ENCODE measurements around the gene ZNF77. TPM values are rescaled to one million over a fixed set of nuclear protein-coding genes. Genes with fewer than 3 reads are reported as not detected.
"Not testable (repeated sequence)": the region's sequence is repeated elsewhere in the genome, so short reads cannot be mapped to it uniquely, and the experiment has no call there.

Gene ZNF77
- total and polyA plus RNA-seq, 9 donors, result 3.0 to 7.4 (median 5.2) TPM

- H3K27ac ChIP-seq, result no peak overlapping the region
- intact Hi-C loops (cut with DNase I), result no loop called here
- 71 to 73% (median 73%) methylated on average over 8 of the region's 8 CpGs for WGBS, 3 donors
- H3K27me3 ChIP-seq, result no peaks in the 10 kb centered on the region
- no peak for DNase-seq
- no peaks in the 10 kb centered on the region for H3K9me3 ChIP-seq
- no peaks in the 10 kb centered on the region for H3K36me3 ChIP-seq
- H3K4me1 ChIP-seq (ENCODE audit: insufficient read depth), result peaks cover 3% of the 10 kb centered on the region
- TF ChIP-seq POLR2A (IDR thresholded peaks at IDR 0.05), result no peak
- no peak overlapping the region for H3K4me3 ChIP-seq
These were observed 48.1 kb downstream of the ZNF77 start for GRCh38 chr19:2896694-2897093.

- H3K9me3 ChIP-seq; intact Hi-C loops (cut with DNase I); DNase-seq; H3K36me3 ChIP-seq; H3K4me1 ChIP-seq (ENCODE audit: insufficient read depth); H3K27me3 ChIP-seq; H3K27ac ChIP-seq; H3K4me3 ChIP-seq: not testable (repeated sequence)
- 77 to 78% (median 77%) methylated on average over 8 of the region's 8 CpGs for WGBS, 3 donors
These were observed 54.2 kb downstream of the ZNF77 start for GRCh38 chr19:2890531-2890930.

GRCh38 chr19:2888731-2889224, 56.0 kb downstream of the ZNF77 start:
- 46 to 80% (median 68%) methylated on average over 36 to 37 of the region's 37 CpGs for WGBS, 3 donors
- no peaks in the 10 kb centered on the region for H3K9me3 ChIP-seq
- H3K36me3 ChIP-seq, result no peaks in the 10 kb centered on the region
- DNase-seq, result peak in 3 of 5 donors; percentile 62 to 66 (median 65)
- intact Hi-C loops (cut with DNase I), result no loop called here
- no peak overlapping the region for H3K4me3 ChIP-seq
- TF ChIP-seq EP300 (IDR thresholded peaks at IDR 0.05) (no peak), POLR2A (IDR thresholded peaks at IDR 0.05) (no peak), CTCF (IDR thresholded peaks at IDR 0.05) (no peak)
- no peaks in the 10 kb centered on the region for H3K4me1 ChIP-seq (ENCODE audit: insufficient read depth)
- no peak overlapping the region for H3K27ac ChIP-seq
- no peaks in the 10 kb centered on the region for H3K27me3 ChIP-seq

GRCh38 chr19:2887391-2887914, 57.3 kb downstream of the ZNF77 start:
- Histone ChIP-seq H3K4me3 (no peak overlapping the region), H3K36me3 (no peaks in the 10 kb centered on the region), H3K4me1 (ENCODE audit: insufficient read depth) (no peaks in the 10 kb centered on the region), H3K9me3 (no peaks in the 10 kb centered on the region), H3K27ac (no peak overlapping the region), H3K27me3 (no peaks in the 10 kb centered on the region)
- intact Hi-C loops (cut with DNase I), result no loop called here
- WGBS, 3 donors, result 12 to 19% (median 17%) methylated on average over 9 of the region's 9 CpGs
- TF ChIP-seq POLR2A (IDR thresholded peaks at IDR 0.05) (no peak), CTCF (IDR thresholded peaks at IDR 0.05) (peak; percentile 50 to 64 (median 51)), EP300 (IDR thresholded peaks at IDR 0.05) (no peak)
- peak in 1 of 5 donors; percentile 39 for DNase-seq

DNA sequence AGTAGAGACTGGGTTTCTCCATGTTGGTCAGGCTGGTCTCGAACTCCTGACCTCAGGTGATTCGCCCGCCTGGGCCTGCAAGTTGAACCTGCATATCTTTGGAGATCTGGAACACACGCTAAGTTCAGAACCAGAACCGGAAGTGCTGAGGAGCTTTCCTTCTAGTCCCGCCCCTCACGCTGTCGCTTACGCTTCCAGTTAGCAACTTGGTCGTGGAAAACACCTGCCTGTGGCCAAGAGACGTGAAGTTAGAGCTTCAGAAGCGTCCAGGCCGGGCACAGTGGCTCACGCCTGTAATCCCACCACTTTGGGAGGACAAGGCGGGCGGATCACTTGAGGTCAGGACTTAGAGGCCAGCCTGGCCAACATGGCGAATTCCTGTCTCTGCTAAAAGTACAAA, 59.0 kb downstream of the ZNF77 start:
- no peak overlapping the region for H3K27ac ChIP-seq
- no peaks in the 10 kb centered on the region for H3K4me1 ChIP-seq (ENCODE audit: insufficient read depth)
- H3K27me3 ChIP-seq, result no peaks in the 10 kb centered on the region
- intact Hi-C loops (cut with DNase I), result no loop called here
- H3K4me3 ChIP-seq, result no peak overlapping the region
- no peak for TF ChIP-seq CTCF (IDR thresholded peaks at IDR 0.05)
- no peak for TF ChIP-seq POLR2A (IDR thresholded peaks at IDR 0.05)
- TF ChIP-seq EP300 (IDR thresholded peaks at IDR 0.05), result no peak
- no peaks in the 10 kb centered on the region for H3K36me3 ChIP-seq
- no peaks in the 10 kb centered on the region for H3K9me3 ChIP-seq
- peak in 1 of 5 donors; percentile 28 for DNase-seq
- 87 to 89% (median 88%) methylated on average over 17 of the region's 17 CpGs for WGBS, 3 donors

All from ovary (tissue), 9 donors.